Endothelial cell of umbilical vein (primary cell): ENCODE data around the gene FMNL3.

Experiments
- POLR2AphosphoS5 ChIP-seq: IDR thresholded peaks from 2 replicates; pipeline ENCODE4 v1.6.1; 2012; ENCODE audit warnings: low read depth, mild to moderate bottlenecking, control low read depth, low read length, moderate library complexity; ENCODE audit not compliant: insufficient read depth
- TF ChIP-seq, protein P1 (sequence below), 2 donors: IDR thresholded peaks; 1 replicate in 1 of 2; 2 replicates in 1 of 2; pipeline ENCODE4 v1.5.1; 2011; ENCODE audit warnings: low read length in 2 of 2, mild to moderate bottlenecking in 2 of 2, moderate library complexity in 2 of 2, control low read depth in 1 of 2, inconsistent platforms in 1 of 2, low read depth in 1 of 2; ENCODE audit not compliant: insufficient read depth in 1 of 2; ENCODE audit errors: extremely low read depth in 1 of 2

DNA sequence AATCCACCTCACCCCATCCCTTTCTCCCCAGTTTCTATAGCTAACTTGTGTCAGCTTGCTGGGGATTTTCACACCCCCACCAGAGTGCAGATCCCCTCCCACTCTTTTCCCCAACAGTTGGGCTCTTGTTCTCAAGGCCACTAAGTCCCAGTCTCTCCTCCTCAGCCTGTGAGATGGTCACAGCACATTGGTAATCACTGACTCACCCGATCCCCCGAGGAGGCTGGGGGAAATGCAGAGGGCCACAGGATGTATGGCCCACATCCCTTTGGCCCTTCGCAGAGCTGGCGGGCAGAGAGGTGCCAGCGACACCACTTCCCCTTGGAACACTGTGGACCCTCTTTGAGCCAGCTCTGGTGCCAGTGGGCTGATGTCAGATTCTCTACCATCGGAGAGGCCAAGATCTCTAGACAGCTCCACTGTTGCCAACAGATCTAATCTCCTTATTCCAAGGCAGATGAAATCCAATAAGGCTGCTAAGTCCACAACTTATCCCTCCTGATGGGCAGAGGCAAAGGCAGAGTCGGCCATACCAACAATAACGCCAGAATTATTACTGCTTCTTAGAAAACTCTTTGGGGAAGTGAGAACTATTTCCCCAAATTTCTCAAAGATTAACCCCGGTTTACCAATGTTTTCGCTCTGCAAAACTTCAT is 1.6 kb downstream of the FMNL3 start:
- TF ChIP-seq, protein P1, sequence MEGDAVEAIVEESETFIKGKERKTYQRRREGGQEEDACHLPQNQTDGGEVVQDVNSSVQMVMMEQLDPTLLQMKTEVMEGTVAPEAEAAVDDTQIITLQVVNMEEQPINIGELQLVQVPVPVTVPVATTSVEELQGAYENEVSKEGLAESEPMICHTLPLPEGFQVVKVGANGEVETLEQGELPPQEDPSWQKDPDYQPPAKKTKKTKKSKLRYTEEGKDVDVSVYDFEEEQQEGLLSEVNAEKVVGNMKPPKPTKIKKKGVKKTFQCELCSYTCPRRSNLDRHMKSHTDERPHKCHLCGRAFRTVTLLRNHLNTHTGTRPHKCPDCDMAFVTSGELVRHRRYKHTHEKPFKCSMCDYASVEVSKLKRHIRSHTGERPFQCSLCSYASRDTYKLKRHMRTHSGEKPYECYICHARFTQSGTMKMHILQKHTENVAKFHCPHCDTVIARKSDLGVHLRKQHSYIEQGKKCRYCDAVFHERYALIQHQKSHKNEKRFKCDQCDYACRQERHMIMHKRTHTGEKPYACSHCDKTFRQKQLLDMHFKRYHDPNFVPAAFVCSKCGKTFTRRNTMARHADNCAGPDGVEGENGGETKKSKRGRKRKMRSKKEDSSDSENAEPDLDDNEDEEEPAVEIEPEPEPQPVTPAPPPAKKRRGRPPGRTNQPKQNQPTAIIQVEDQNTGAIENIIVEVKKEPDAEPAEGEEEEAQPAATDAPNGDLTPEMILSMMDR (IDR thresholded peaks at IDR 0.05; ENCODE audit: extremely low read depth in 1 of 2, insufficient read depth in 1 of 2, low read depth in 1 of 2, low read length in 2 of 2): no peak
- TF ChIP-seq POLR2AphosphoS5: peak; percentile 94
